B cell (primary cell): Measurements from ENCODE around the gene COG1. TPM values are rescaled to one million over a fixed set of nuclear protein-coding genes. Genes with fewer than 3 reads are reported as not detected.

ENCODE experiments used
- ATAC-seq: fragments of 200-7000 bp; cut with Tn5 transposase; one replicate; pipeline ENCODE4 v1.10.0; 2021; ENCODE audit warnings: low read depth, mild to moderate bottlenecking, moderate number of reproducible peaks, moderate library complexity
- CTCF ChIA-PET: fragments of 350-600 bp; sonication (Branson Sonifier 250); formaldehyde crosslinking; loops from one replicate; lab custom pipeline; 2021; ENCODE audit warnings: antibody characterized with exemption, inconsistent platforms; lab: Charles Lee
- POLR2A ChIA-PET: fragments of 350-600 bp; sonication (Branson Sonifier 250); formaldehyde crosslinking; loops from one replicate; lab custom pipeline; 2021; ENCODE audit warnings: antibody characterized with exemption; lab: Charles Lee
- DNase-seq: peaks from one replicate; pipeline ENCODE4 v3.0.0; 2013
- H2AFZ ChIP-seq: 2 replicates; pipeline ENCODE4 v1.6.1; 2012; ENCODE audit warnings: mild to moderate bottlenecking, low read depth, low read length; ENCODE audit not compliant: insufficient read depth, poor library complexity, severe bottlenecking
- H3K27ac ChIP-seq, 2 donors: 1 replicate in 1 of 2; 2 replicates in 1 of 2; pipeline ENCODE4 v1.5.1; 2012 to 2013; ENCODE audit warnings: low read length in 2 of 2, mild to moderate bottlenecking in 2 of 2, moderate library complexity in 1 of 2
- H3K27me3 ChIP-seq, 4 experiments: fragments of 200-600 bp in 1 of 4; sonication (generic) in 1 of 4; replicated peaks in 1 of 4; 1 replicate in 2 of 4; 2 replicates in 2 of 4; pipeline versions ENCODE4 v1.6.1 to v1.7.0; 2013 to 2016; ENCODE audit warnings: low read length in 3 of 4, mild to moderate bottlenecking in 2 of 4, mixed read lengths in 1 of 4, moderate library complexity in 1 of 4; ENCODE audit not compliant: insufficient read depth in 4 of 4, control insufficient read depth in 3 of 4; ENCODE audit errors: control extremely low read depth in 1 of 4
- H3K36me3 ChIP-seq, 2 experiments: replicated peaks in 1 of 2; 1 replicate in 1 of 2; 2 replicates in 1 of 2; pipeline versions ENCODE4 v1.6.1 to v1.7.1; 2013; ENCODE audit warnings: low read length in 1 of 2; ENCODE audit not compliant: insufficient read depth in 2 of 2, control insufficient read depth in 1 of 2; ENCODE audit errors: control extremely low read depth in 1 of 2, extremely low read depth in 1 of 2
- H3K4me1 ChIP-seq, 2 donors: fragments of 200-600 bp in 1 of 2; sonication (generic) in 1 of 2; 1 replicate in 1 of 2; 2 replicates in 1 of 2; pipeline versions ENCODE4 v1.5.1 to v1.6.1; 2013 to 2017; ENCODE audit warnings: low read length in 2 of 2; ENCODE audit not compliant: control insufficient read depth in 2 of 2, insufficient read depth in 2 of 2
- H3K4me2 ChIP-seq: replicated peaks from 2 replicates; pipeline ENCODE3; 2012; ENCODE audit warnings: mild to moderate bottlenecking, low read depth, low read length; ENCODE audit not compliant: poor library complexity, severe bottlenecking
- H3K4me3 ChIP-seq, 5 experiments: fragments of 200-600 bp in 1 of 5; sonication (generic) in 1 of 5; 1 replicate in 3 of 5; 2 replicates in 2 of 5; pipeline versions ENCODE4 v1.5.1 to v1.7.0; 2011 to 2016; ENCODE audit warnings: low read length in 4 of 5, mild to moderate bottlenecking in 4 of 5, low read depth in 2 of 5, control low read depth in 1 of 5, moderate library complexity in 1 of 5; ENCODE audit not compliant: insufficient read depth in 1 of 5; ENCODE audit errors: control extremely low read depth in 1 of 5, extremely low read depth in 1 of 5
- H3K79me2 ChIP-seq: fragments of 200-600 bp; sonication (generic); one replicate; pipeline ENCODE4 v1.6.0; 2016; ENCODE audit warnings: low read length; ENCODE audit not compliant: control insufficient read depth, insufficient read depth
- H3K9ac ChIP-seq: fragments of 200-600 bp; sonication (generic); 2 replicates; pipeline ENCODE4 v1.6.1; 2017; ENCODE audit warnings: mild to moderate bottlenecking, low read length, moderate library complexity
- H3K9me3 ChIP-seq, 3 donors: one replicate each; pipeline versions ENCODE4 v1.6.1 to v1.7.1; 2013; ENCODE audit warnings: low read length in 2 of 3; ENCODE audit not compliant: control insufficient read depth in 2 of 3, insufficient read depth in 1 of 3; ENCODE audit errors: control extremely low read depth in 1 of 3
- H4K20me1 ChIP-seq: 2 replicates; pipeline ENCODE4 v1.6.0; 2012; ENCODE audit warnings: mild to moderate bottlenecking, low read length; ENCODE audit not compliant: insufficient read depth, control insufficient read depth, poor library complexity, severe bottlenecking
- H3K27ac Mint-ChIP-seq: one replicate; pipeline ENCODE4 v1.8.0; 2021; ENCODE audit warnings: mixed read lengths
- H3K27me3 Mint-ChIP-seq: one replicate; pipeline ENCODE4 v1.8.0; 2021; ENCODE audit warnings: mixed read lengths
- H3K4me1 Mint-ChIP-seq: one replicate; pipeline ENCODE4 v1.8.0; 2021; ENCODE audit warnings: mixed read lengths
- H3K4me3 Mint-ChIP-seq: one replicate; pipeline ENCODE4 v1.8.0; 2021; ENCODE audit warnings: mixed read lengths
- H3K9me3 Mint-ChIP-seq: one replicate; pipeline ENCODE4 v1.8.0; 2022; ENCODE audit warnings: mixed read lengths; ENCODE audit not compliant: insufficient read depth
- EZH2 ChIP-seq: IDR thresholded peaks from 2 replicates; pipeline ENCODE4 v1.6.1; 2012; ENCODE audit warnings: borderline replicate concordance, low read depth, mild to moderate bottlenecking, moderate library complexity, low read length; ENCODE audit not compliant: insufficient read depth, poor library complexity, severe bottlenecking
- WGBS: methylation state at CpG from one replicate; pipeline ENCODE4 v1.1.5; 2013; ENCODE audit warnings: missing lambda C conversion rate; ENCODE audit not compliant: insufficient coverage; 5-methylcytosine and 5-hydroxymethylcytosine counted together
- intact Hi-C: fragments of 100-400 bp; cut with micrococcal nuclease; formaldehyde crosslinking; loops from one replicate; pipeline ENCODE4 v1.10.0; 2022
- polyA plus RNA-seq: library from polyadenylated mRNA; depleted of rRNA; stranded (reverse); fragments of >200 nt; gene quantifications from 2 replicates; pipeline ENCODE4 v1.2.3, GENCODE V29; 2012
- total RNA-seq, 2 donors: library from RNA; stranded (reverse); fragments of 120-200 nt in 1 of 2; gene quantifications; 1 replicate in 1 of 2; 2 replicates in 1 of 2; pipeline versions ENCODE4 v1.2.3 to v1.2.4, GENCODE V29; 2013 to 2022
- TF ChIP-seq, protein P1 (sequence below): fragments of 200-600 bp; IDR thresholded peaks from one replicate; pipeline ENCODE4 v1.8.0; 2022; ENCODE audit warnings: antibody characterized with exemption, mild to moderate bottlenecking

The COG1 gene
- total and polyA plus RNA-seq, 2 donors (not counting 1 experiment from before 2014, with no cell fraction given) = 39.1 to 72.8 TPM

DNA sequence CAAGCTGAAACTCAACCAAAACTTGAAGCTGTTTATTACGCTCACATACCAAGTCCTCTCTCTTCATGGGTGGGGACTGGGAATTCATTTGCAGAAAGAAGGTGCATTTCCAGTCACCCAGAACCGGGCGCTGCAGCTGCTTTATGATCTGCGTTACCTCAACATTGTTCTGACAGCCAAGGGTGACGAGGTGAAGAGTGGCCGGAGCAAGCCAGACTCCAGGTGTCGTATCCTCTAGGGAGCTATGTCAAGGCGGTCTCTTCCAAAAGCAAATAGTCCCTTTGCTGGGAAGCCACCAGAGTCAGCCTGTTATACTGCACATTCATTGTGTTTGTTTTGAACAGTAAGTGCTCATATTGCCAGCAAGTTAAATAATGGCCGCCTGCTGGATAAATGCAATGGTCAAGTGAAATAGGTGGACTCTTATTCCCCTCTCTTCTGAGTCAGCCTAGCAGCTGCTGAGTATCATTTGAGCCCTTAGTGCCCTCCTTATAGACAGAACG is 12.7 kb downstream of the COG1 start:
- ChIA-PET CTCF (no interaction called here), POLR2A (interaction anchor here (0.6 kb wide), 1 partner anchor 9 kb away, joined by 5 read pairs; no protein-coding TSS in a partner anchor)
- no peak overlapping the region for H3K4me3 ChIP-seq
- Mint-ChIP-seq H3K9me3 (no peaks in the 10 kb centered on the region), H3K4me3 (no peak overlapping the region), H3K4me1 (no peaks in the 10 kb centered on the region), H3K27ac (no peak overlapping the region), H3K27me3 (no peaks in the 10 kb centered on the region)
- H4K20me1 ChIP-seq = peaks cover 5% of the 10 kb centered on the region
- WGBS = 100% methylated on average over 7 of the region's 10 CpGs
- DNase-seq = no peak
- H3K9me3 ChIP-seq = no peaks in the 10 kb centered on the region
- no peak for ATAC-seq
- H3K9ac ChIP-seq = no peak overlapping the region
- H3K36me3 ChIP-seq = peaks cover 10 to 86% of the 10 kb centered on the region in 2 experiments
- no peaks in the 10 kb centered on the region for H3K4me1 ChIP-seq
- no peaks in the 10 kb centered on the region for H3K79me2 ChIP-seq
- no peak for TF ChIP-seq EZH2
- TF ChIP-seq, protein P1, sequence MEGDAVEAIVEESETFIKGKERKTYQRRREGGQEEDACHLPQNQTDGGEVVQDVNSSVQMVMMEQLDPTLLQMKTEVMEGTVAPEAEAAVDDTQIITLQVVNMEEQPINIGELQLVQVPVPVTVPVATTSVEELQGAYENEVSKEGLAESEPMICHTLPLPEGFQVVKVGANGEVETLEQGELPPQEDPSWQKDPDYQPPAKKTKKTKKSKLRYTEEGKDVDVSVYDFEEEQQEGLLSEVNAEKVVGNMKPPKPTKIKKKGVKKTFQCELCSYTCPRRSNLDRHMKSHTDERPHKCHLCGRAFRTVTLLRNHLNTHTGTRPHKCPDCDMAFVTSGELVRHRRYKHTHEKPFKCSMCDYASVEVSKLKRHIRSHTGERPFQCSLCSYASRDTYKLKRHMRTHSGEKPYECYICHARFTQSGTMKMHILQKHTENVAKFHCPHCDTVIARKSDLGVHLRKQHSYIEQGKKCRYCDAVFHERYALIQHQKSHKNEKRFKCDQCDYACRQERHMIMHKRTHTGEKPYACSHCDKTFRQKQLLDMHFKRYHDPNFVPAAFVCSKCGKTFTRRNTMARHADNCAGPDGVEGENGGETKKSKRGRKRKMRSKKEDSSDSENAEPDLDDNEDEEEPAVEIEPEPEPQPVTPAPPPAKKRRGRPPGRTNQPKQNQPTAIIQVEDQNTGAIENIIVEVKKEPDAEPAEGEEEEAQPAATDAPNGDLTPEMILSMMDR = no peak
- H3K27me3 ChIP-seq = no peaks in the 10 kb centered on the region
- no peak overlapping the region for H3K4me2 ChIP-seq
- intact Hi-C loops = no loop called here
- no peak overlapping the region for H3K27ac ChIP-seq
- no peak overlapping the region for H2AFZ ChIP-seq

DNA sequence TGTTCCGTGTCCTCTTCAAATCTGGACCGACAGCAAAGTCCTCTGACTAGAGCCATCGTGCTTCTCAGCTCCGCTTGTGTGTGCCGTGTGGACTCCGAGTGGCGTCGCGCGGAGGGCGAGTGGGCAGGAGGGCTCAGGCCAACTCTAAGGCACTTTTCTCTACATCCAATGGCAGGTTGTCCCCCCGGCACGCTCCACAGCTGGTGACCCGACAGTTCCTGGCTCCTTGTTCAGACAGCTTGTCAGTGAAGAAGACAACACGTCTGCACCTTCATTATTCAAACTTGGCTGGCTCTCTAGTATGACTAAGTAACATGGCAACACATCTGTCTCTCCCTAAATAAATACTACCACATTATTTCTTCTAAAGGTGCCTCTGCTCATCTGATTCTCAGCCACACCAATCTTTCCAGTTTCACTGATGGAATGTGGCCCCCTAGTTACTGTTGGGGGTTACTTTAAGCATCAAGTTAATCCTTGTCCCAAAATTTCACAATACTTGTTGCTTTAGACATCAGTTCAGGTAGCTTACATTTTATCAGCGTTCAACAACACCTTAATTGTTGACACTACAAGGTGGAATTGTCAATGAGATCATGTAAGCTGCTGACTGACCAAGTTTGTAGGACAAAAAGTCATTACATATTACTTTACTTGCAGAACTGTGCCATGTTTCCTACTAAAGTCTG is 15.4 kb downstream of the COG1 start:
- H3K27me3 Mint-ChIP-seq = no peaks in the 10 kb centered on the region

More for the DNA sequence above, 15.4 kb downstream of the COG1 start:
- Histone ChIP-seq H4K20me1 (peaks cover 5% of the 10 kb centered on the region), H3K4me3 (no peak overlapping the region), H3K9ac (no peak overlapping the region), H3K36me3 (peaks cover 5 to 66% of the 10 kb centered on the region in 2 experiments), H3K4me1 (no peaks in the 10 kb centered on the region), H3K9me3 (no peaks in the 10 kb centered on the region), H3K27me3 (no peaks in the 10 kb centered on the region), H2AFZ (no peak overlapping the region), H3K79me2 (peaks cover 10% of the 10 kb centered on the region), H3K4me2 (no peak overlapping the region), H3K27ac (no peak overlapping the region)
- Mint-ChIP-seq H3K27ac (no peak overlapping the region), H3K4me1 (no peaks in the 10 kb centered on the region), H3K9me3 (no peaks in the 10 kb centered on the region), H3K4me3 (no peak overlapping the region)
- intact Hi-C loops = no loop called here
- no peak for ATAC-seq
- POLR2A ChIA-PET = no interaction called here
- CTCF ChIA-PET = interaction anchor here (1.5 kb wide), 1 partner anchor 12 kb away, joined by 3 read pairs; no protein-coding TSS in a partner anchor
- 93% methylated on average over 15 of the region's 16 CpGs for WGBS
- TF ChIP-seq EZH2 = no peak
- TF ChIP-seq, protein P1 = no peak
- DNase-seq = no peak
